ENCODE data around the gene EVI2A.
"Not testable (repeated sequence)": the region's sequence is repeated elsewhere in the genome, so short reads cannot be mapped to it uniquely, and the experiment has no call there.

The EVI2A gene, protein sequence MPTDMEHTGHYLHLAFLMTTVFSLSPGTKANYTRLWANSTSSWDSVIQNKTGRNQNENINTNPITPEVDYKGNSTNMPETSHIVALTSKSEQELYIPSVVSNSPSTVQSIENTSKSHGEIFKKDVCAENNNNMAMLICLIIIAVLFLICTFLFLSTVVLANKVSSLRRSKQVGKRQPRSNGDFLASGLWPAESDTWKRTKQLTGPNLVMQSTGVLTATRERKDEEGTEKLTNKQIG

DNA sequence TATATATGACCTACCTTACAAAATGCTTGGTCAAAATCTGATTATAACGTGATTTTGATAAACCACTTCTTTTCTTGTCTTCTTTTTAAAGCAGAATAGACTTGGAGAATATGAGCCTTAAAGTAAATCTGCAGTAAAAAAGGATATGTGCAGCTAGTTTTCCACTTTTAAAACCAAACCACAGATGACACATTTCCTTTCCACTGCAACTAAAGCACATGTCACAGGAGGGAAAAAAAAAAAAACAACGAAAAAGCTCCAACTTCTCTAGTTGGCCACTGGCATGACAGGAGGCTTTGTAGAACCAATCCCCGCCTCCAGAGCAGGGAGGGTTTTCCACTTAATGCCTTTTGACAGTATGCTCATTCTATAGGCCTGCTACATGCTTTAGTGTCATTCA lies at the start of gene EVI2A:
EVI2A (minus strand) TSS at position 142 of the 400 bp plus-strand sequence. CDS start 2,609 bp downstream, outside the sequence.
- DNase-seq, result peak; percentile 37 to 88 (median 82)

DNA sequence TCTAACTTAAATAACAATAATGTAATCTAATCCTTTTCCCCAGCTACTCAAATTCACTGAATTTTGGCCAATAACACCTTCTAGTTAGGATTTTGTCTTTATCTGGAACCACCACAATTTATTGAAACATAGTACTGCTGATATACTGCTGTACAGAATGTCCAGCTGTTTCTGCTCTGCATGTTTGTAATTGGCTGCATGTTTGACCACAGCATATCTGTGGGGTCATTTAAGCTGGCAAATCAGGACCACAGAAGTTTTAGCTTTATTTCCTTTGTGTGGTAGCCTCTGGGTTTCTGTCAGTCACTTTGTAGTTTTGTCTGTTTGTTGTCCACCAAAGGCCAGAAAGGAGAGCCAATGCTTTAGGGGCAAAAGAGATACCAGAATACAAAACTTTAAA lies 47.8 kb upstream of the EVI2A start:
- no peak for DNase-seq

GRCh38 chr17:31366088-31366487 lies 44.7 kb upstream of the EVI2A start:
- no peak for DNase-seq

DNA sequence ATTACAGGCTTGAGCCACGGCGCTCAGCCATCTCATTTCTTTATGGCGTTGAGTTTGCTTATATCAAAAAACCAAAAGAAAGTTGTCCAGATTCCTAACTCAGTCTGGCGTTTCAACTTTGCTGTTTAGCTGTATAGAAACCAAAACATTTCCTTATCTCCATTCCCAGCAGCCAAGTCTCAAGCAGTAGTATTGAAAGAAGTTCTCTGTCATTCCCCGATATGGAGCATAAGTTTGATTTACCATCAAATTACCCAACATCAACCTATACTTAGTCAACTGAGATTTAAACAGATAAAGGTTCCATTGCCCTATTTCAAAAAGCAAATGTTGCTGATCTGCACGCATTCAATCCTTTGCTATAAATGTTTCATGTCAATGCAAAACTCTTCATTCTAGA lies 42.6 kb upstream of the EVI2A start:
- DNase-seq, result no peak

DNA sequence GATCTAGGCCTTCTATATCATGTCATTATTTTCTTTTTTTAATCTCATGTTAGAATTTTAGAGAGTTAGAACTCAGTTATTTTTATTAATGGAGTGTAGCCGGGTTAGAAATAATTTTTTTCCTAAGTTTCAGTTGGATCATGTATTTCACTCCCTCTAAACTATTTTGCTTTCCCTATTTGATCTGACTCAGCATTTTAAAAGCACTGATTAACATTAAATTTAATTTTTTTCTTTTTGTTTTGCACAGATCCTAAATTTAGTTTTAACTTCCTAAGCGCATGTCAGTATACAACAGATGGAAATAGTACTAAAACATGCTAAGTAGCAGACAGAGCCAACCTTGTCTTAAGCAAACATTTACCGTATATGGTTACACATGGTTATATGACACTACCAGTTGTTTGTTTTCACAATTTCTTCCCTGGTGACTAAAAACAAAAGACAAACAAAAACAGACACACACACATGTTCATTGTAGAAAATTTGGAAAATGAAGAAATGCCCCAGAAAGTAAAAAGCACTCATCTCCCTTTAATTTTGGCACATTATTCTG lies 36.5 kb upstream of the EVI2A start:
- no peak for DNase-seq

DNA sequence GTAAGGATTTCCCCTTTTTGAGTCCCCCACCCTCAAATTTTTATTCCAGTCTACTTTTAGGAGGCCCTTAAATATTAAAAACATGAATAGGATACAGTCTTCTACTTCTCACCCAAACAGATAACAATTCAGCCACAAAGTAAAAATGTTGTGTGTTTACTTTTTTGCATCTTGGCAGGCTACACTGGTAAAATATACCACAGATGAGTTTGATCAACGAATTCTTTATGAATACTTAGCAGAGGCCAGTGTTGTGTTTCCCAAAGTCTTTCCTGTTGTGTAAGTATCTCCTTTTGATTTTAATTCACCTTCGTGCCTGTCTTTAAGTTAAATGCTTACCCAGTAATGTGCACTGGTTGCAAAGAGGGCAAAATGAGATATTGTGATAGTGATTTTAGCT lies 35.7 kb upstream of the EVI2A start:
- DNase-seq, result no peak

- DNase-seq, result no peak
Measured at GRCh38 chr17:31355935-31356334, 34.5 kb upstream of the EVI2A start.

DNA sequence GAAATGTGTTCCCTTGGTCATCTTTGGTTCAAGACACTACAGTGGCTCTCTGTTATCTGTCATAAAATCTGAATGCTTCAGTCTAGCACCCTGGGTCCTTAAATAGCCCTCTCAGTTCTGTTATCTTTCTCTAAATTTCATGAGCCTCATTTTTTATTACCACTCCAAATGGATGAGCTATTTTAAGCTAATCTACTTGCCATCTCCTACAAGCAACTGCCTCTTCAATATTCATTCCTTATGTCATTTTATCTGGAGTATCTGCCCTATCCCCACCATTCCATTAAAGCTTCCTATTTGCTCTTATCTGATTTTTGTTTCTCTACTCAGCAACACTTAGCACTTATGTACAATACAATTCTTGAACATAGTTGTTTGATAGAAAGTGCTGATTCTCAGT lies 28.0 kb upstream of the EVI2A start:
- DNase-seq, result no peak

- not testable (repeated sequence) for DNase-seq
Measured at GRCh38 chr17:31345191-31345747, 23.8 kb upstream of the EVI2A start.

GRCh38 chr17:31339906-31340661 lies 18.7 kb upstream of the EVI2A start:
- DNase-seq, result no peak

DNA sequence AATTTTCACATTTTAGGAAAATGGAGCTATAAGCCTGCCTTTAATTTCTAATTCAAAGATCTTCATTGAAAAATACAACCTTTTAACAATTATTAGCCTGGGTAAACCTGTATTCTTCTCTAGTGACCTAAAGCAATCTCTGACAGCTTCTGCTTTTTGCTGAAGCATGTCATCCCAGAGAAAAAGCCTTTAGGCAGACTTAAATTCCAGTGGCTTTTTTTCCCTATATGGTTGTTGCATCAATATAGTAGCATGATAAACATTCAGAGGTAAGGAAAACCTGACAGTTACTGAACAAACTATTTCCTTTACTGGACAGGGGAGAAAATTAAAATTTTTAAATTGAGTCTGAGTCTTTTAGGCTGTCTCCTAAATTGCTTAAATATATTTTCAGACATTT lies 7.8 kb upstream of the EVI2A start:
- no peak for DNase-seq

GRCh38 chr17:31328160-31328535 lies 6.7 kb upstream of the EVI2A start:
- no peak for DNase-seq

- DNase-seq, result no peak
Measured at GRCh38 chr17:31327534-31328159, 6.2 kb upstream of the EVI2A start.

- DNase-seq, result no peak
Measured at GRCh38 chr17:31323551-31323950, 2.1 kb upstream of the EVI2A start.

DNA sequence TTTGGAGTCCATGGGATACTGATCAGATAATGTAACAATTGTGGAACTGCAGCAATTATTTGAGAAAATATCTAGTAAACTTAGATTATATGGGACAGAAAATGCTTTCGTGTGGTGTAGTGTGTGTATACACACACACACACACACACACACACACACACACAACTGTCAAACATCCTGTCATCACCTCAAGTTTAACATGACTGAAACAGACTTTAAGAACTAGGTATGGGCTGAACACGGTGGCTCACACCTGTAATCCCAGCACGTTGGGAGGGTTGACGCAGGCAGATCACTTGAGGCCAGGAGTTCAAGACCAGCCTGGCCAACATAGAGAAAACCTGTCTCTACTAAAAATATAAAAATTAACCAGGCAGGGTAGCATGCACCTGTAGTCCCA lies 544 bp upstream of the EVI2A start:
- DNase-seq, result peak in 2 of 6 experiments; percentile 13 to 59

DNA sequence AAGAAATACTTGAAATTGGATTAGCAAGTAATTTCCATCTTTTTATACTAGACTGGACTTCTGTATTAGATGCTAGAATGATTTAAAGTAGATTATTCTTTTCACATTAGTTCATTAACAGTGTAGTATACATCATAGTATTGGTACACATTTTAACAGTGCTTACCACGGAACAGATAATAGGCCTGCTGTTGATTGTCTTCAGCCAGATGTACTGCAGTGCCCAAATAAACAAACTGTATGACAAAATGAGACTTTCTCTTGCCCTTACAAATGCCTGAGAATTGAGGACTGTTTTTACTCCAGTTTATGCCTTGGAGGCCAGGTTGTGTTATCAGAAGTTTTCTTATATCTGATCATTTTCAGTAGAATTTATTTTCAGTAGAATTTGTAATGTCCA lies 631 bp downstream of the EVI2A start:
- no peak for DNase-seq

DNA sequence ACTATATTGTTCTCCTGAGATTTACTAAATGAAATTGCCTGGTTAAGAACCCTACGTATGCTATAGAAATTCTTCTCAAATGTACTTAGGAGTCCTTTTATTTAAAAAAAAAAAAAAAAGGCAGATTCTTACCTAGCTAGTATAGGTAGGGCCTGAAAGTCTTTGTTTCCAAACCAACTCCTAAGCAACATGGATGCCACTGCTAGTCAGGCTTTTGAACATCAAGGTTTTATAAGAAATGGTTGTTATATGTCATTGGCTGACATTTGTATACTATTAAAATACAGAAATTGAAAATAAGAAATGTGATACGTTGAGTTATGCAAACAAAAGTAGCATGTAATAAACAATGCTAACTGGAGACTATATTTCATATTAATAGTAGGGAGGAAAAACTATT lies 1.2 kb downstream of the EVI2A start:
- DNase-seq, result no peak

DNA sequence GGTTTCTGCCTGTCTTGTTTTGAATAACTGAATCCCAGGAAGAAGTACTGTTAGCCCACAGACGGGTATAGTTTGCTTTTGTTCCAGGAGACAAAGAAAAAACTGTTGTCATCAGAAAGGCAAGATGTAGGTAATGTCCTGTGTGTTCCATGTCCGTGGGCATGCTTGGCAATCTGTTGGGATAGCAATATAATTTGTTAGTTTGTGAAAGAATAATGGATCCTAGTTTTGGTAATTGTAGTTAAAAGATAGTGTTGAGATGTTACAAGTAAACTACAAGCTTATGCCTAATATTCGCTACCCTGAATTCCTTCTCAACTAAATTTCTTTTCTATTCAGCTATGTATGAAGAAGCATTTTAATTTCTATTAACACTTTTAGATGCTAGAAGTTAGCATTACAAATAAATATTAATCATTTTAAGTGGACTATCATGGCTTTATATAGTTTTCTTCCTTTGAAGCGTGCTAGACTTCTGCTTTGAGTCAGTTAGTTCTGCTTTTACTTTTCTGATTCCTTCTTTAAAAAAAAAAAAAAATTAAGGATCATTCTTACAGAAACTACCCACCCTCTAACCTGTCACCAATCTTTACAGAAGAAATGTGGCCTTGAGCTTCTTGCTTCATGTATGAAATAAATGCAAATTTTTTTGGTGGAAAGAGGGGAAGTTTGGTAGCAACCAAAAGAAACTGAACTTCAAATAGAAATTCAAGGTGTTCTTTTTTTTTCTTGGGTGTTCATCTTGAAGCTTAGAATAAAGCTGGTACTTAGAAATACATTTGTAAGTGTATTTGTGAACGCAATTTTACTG lies 2.4 kb downstream of the EVI2A start:
- peak in 3 of 6 experiments; percentile 36 to 57 (median 46) for DNase-seq

GRCh38 chr17:31318298-31318801 lies 3.1 kb downstream of the EVI2A start:
- DNase-seq, result peak; percentile 17 to 57 (median 46)

DNA sequence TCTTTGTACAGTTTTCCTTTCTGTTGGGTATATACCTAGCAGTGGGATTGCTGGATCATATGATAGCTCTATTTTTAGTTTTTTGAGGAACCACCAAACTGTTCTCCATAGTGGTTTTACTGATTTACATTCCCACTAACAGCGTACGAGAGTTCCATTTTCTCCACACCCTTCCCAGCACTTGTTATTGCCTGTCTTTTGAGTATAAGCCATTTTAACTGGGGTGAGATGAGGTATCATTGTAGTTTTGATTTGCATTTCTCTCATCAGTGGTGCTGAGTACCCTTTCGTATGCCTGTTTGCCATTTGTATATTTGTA lies 6.7 kb downstream of the EVI2A start:
- DNase-seq, result no peak

DNA sequence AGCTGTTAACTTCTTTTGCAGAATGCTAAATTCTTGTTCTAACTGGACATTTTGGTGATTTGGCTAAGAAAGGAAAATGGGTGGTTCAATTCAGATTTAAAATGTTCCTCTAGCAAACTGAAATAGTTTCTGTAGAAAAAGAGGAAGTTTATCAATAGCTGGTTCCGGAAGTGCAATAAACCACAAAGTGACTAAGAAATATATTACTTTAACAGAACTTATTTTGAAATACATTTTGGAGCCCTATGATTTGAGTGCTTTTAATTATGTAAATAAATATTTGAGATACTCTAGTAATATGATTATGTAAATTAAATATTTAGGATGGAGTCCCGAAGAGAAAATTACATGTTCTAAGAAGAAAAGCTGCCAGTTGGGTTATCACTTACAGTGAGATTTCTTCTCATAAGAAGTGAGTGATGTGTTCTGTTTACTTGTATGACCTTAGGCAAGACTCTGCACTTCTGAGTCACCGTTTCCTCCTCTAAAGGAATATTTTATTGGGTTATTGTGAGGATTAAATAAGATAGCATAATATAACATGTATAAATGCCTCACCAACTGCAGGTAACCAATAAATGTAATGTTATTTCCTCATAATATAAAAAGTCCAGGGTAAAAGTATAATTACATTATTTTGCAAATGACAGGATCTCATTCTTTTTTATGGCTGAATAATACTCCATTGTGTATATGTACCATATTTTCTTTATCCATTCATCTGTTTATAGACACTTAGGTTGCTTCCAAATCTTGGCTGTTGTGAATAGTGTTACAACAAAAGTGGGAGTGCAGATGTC lies 7.2 kb downstream of the EVI2A start, which contains the start of gene EVI2B:
EVI2B (minus strand) TSS at position 73 of the 800 bp plus-strand sequence. CDS start 8,445 bp downstream, outside the sequence.
- peak in 3 of 6 experiments; percentile 54 to 74 (median 66) for DNase-seq
